Stimulated activated CD4-positive, alpha-beta T cell treated with anti-CD3 and anti-CD28 coated beads, Interleukin-2, amount 100 ng/mL, for 4 hours (primary cell): ENCODE results near the gene TTLL8.
"Not testable (repeated sequence)": the region's sequence is repeated elsewhere in the genome, so short reads cannot be mapped to it uniquely, and the experiment has no call there.

Experiments used
- DNase-seq: peaks from one replicate; pipeline ENCODE4 v3.0.0-alpha.2; 2020; ENCODE audit warnings: low read depth

TTLL8 gene

GRCh38 chr22:50058061-50058905 lies at the start of gene TTLL8:
TSS of gene TTLL8 (minus strand) at chr22:50058298.
- no peak for DNase-seq

GRCh38 chr22:50107529-50107928 lies 49.4 kb upstream of the TTLL8 start:
- DNase-seq, result no peak

- DNase-seq, result no peak
Observed at GRCh38 chr22:50105208-50106100, 47.4 kb upstream of the TTLL8 start.

GRCh38 chr22:50104141-50104544 lies 46.0 kb upstream of the TTLL8 start:
- no peak for DNase-seq

- no peak for DNase-seq
Observed at GRCh38 chr22:50102946-50103345, 44.8 kb upstream of the TTLL8 start.

GRCh38 chr22:50101870-50102565 lies 43.9 kb upstream of the TTLL8 start:
- DNase-seq, result no peak

GRCh38 chr22:50098052-50098451 lies 40.0 kb upstream of the TTLL8 start:
- DNase-seq, result no peak

GRCh38 chr22:50092342-50092741 lies 34.2 kb upstream of the TTLL8 start:
- no peak for DNase-seq

GRCh38 chr22:50091092-50091768 lies 33.1 kb upstream of the TTLL8 start:
- no peak for DNase-seq

GRCh38 chr22:50090412-50090714 lies 32.3 kb upstream of the TTLL8 start:
- no peak for DNase-seq

GRCh38 chr22:50089682-50090411 lies 31.7 kb upstream of the TTLL8 start, which contains the start of gene MOV10L1:
TSS of gene MOV10L1 (plus strand) at chr22:50090006. CDS start at chr22:50090089, 83 bp downstream.
- DNase-seq, result no peak

- no peak for DNase-seq
Observed at GRCh38 chr22:50089231-50089630, 31.1 kb upstream of the TTLL8 start.

- no peak for DNase-seq
Observed at GRCh38 chr22:50088096-50088495, 30.0 kb upstream of the TTLL8 start.

- DNase-seq, result no peak
Observed at GRCh38 chr22:50087646-50088045, 29.5 kb upstream of the TTLL8 start.

GRCh38 chr22:50086975-50087374 lies 28.9 kb upstream of the TTLL8 start:
- not testable (repeated sequence) for DNase-seq

GRCh38 chr22:50086526-50086925 lies 28.4 kb upstream of the TTLL8 start:
- no peak for DNase-seq

- no peak for DNase-seq
Observed at GRCh38 chr22:50085211-50085972, 27.3 kb upstream of the TTLL8 start, which contains the start of gene MLC1. TSS of gene MLC1 (minus strand) at chr22:50085426. CDS start at chr22:50084902, 524 bp downstream.

GRCh38 chr22:50084614-50085021 lies 26.5 kb upstream of the TTLL8 start:
- no peak for DNase-seq

- no peak for DNase-seq
Observed at GRCh38 chr22:50084080-50084477, 26.0 kb upstream of the TTLL8 start.

GRCh38 chr22:50083462-50084079 lies 25.5 kb upstream of the TTLL8 start:
- no peak for DNase-seq
